LHCN-M2 (cell line): ENCODE measurements around the gene CEACAM5. TPM values are rescaled to one million over a fixed set of nuclear protein-coding genes. Genes with fewer than 3 reads are reported as not detected.

Source experiments
- total RNA-seq: library from RNA; depleted of rRNA; stranded (reverse); fragments of >200 nt; gene quantifications from 2 replicates; pipeline ENCODE4 v1.2.3, GENCODE V29; 2014; rRNA removed

The CEACAM5 gene
- total RNA-seq, 1 experiment from 2014 or later = not detected

Other genes starting within 250 kb of the CEACAM5 start
- gene CEACAM21, start 132.5 kb upstream of the CEACAM5 start, total RNA-seq = not detected in 2 replicates
- gene CEACAM4, start 81.6 kb upstream of the CEACAM5 start, total RNA-seq = not detected in 2 replicates
- gene CEACAM7, start 20.4 kb upstream of the CEACAM5 start, total RNA-seq = not detected in 2 replicates
- gene CEACAM6, start 46.9 kb downstream of the CEACAM5 start, total RNA-seq = not detected in 2 replicates
- not detected in 2 replicates for gene CEACAM3, start 88.0 kb downstream of the CEACAM5 start, total RNA-seq
- gene LYPD4, start 136.1 kb downstream of the CEACAM5 start, total RNA-seq = not detected in 2 replicates
- not detected in 2 replicates for gene DMRTC2, start 136.4 kb downstream of the CEACAM5 start, total RNA-seq
- 610 and 611 TPM in 2 replicates for gene RPS19, start 151.6 kb downstream of the CEACAM5 start, total RNA-seq
- gene CD79A, start 168.7 kb downstream of the CEACAM5 start, total RNA-seq = 0.23 and 0.64 TPM in 2 replicates
- gene ARHGEF1, start 174.6 kb downstream of the CEACAM5 start, total RNA-seq = 58.2 and 68.2 TPM in 2 replicates
- not detected in 2 replicates for gene ERFL, start 219.8 kb downstream of the CEACAM5 start, total RNA-seq